SK-N-SH (cell line): ENCODE data around the gene DNAJC4. TPM values are rescaled to one million over a fixed set of nuclear protein-coding genes. Genes with fewer than 3 reads are reported as not detected.

Source experiments
- CTCF ChIA-PET: fragments of 300-600, 350-600 bp; formaldehyde crosslinking; extraction: SDS; loops from one replicate; lab custom pipeline; 2021; lab: Yijun Ruan, JAX
- POLR2A ChIA-PET: fragments of 350-600 bp; sonication (Branson Sonifier 250); formaldehyde crosslinking; extraction: SDS; loops from one replicate; lab custom pipeline; 2020; ENCODE audit warnings: antibody characterized with exemption, inconsistent platforms; lab: Yijun Ruan, JAX
- DNase-seq: peaks from one replicate; pipeline ENCODE4 v3.0.0; 2012
- H2AFZ ChIP-seq: fragments of 200-600 bp; sonication (generic); 2 replicates; pipeline ENCODE4 v1.8.1; 2016; ENCODE audit warnings: antibody characterized with exemption, mild to moderate bottlenecking, low read depth
- H3F3A ChIP-seq: fragments of 200-600 bp; sonication (generic); replicated peaks from 2 replicates; pipeline ENCODE3; 2016; ENCODE audit warnings: antibody characterized with exemption, mild to moderate bottlenecking; ENCODE audit not compliant: insufficient read depth
- H3K27ac ChIP-seq, 2 experiments: fragments of 200-500 bp in 1 of 2; fragments of 200-600 bp in 1 of 2; sonication (Bioruptor generic) in 1 of 2; sonication (generic), shearing (Covaris generic) in 1 of 2; 2 replicates each; pipeline versions ENCODE4 v1.5.1 to v1.6.1; 2014 to 2016; ENCODE audit warnings: low read depth in 2 of 2, inconsistent platforms in 1 of 2, low read length in 1 of 2, mild to moderate bottlenecking in 1 of 2, mixed read lengths in 1 of 2
- H3K27me3 ChIP-seq: fragments of 200-600 bp; sonication (generic), shearing (Covaris generic); 2 replicates; pipeline ENCODE4 v1.6.1; 2016; ENCODE audit warnings: mixed run types; ENCODE audit not compliant: insufficient read depth
- H3K36me3 ChIP-seq, 2 experiments: fragments of 200-500 bp in 1 of 2; fragments of 200-600 bp in 1 of 2; sonication (Bioruptor generic) in 1 of 2; sonication (generic) in 1 of 2; replicated peaks in 1 of 2; 2 replicates each; pipeline versions ENCODE3 to v1.5.1; 2014 to 2016; ENCODE audit warnings: low read length in 1 of 2, mild to moderate bottlenecking in 1 of 2; ENCODE audit not compliant: insufficient read depth in 2 of 2, control insufficient read depth in 1 of 2
- H3K4me1 ChIP-seq, 2 experiments: fragments of 200-500 bp in 1 of 2; fragments of 200-600 bp in 1 of 2; sonication (Bioruptor generic) in 1 of 2; sonication (generic), shearing (Covaris generic) in 1 of 2; 2 replicates each; pipeline versions ENCODE4 v1.5.1 to v1.6.1; 2014 to 2016; ENCODE audit warnings: low read depth in 1 of 2, low read length in 1 of 2, mixed run types in 1 of 2; ENCODE audit not compliant: insufficient read depth in 2 of 2, control insufficient read depth in 1 of 2
- H3K4me2 ChIP-seq: fragments of 200-600 bp; sonication (generic), shearing (Covaris generic); 2 replicates; pipeline ENCODE4 v1.6.1; 2017; ENCODE audit warnings: mixed run types
- H3K4me3 ChIP-seq, 2 experiments: fragments of 200-500 bp in 1 of 2; fragments of 200-600 bp in 1 of 2; sonication (Bioruptor generic) in 1 of 2; sonication (generic), shearing (Covaris generic) in 1 of 2; 2 replicates each; pipeline versions ENCODE4 v1.5.1 to v1.8.1; 2014 to 2016; ENCODE audit warnings: low read depth in 2 of 2, inconsistent platforms in 1 of 2, low read length in 1 of 2, mild to moderate bottlenecking in 1 of 2, mixed read lengths in 1 of 2, moderate library complexity in 1 of 2
- H3K79me2 ChIP-seq: fragments of 200-600 bp; sonication (generic); 2 replicates; pipeline ENCODE4 v1.8.1; 2017; ENCODE audit warnings: mild to moderate bottlenecking; ENCODE audit not compliant: insufficient read depth
- H3K9ac ChIP-seq: fragments of 200-600 bp; sonication (generic); 2 replicates; pipeline ENCODE4 v1.6.1; 2017; ENCODE audit warnings: mixed run types
- H3K9me2 ChIP-seq: fragments of 200-600 bp; sonication (generic); 2 replicates; pipeline ENCODE4 v1.6.1; 2017; ENCODE audit warnings: mixed run types
- H3K9me3 ChIP-seq: fragments of 200-600 bp; sonication (generic); 2 replicates; pipeline ENCODE4 v1.6.1; 2017; ENCODE audit warnings: mixed run types, mild to moderate bottlenecking, moderate library complexity
- H4K20me1 ChIP-seq: fragments of 200-600 bp; sonication (generic); 2 replicates; pipeline ENCODE4 v1.6.1; 2017; ENCODE audit warnings: mild to moderate bottlenecking, mixed run types; ENCODE audit not compliant: insufficient read depth
- CHD2 ChIP-seq: fragments of 150-350 bp; IDR thresholded peaks from 2 replicates; pipeline ENCODE4 v1.6.1; 2018; ENCODE audit warnings: low read length; ENCODE audit not compliant: partially characterized antibody
- ELF1 ChIP-seq: IDR thresholded peaks from 2 replicates; pipeline ENCODE4 v1.4.0; 2012
- EP300 ChIP-seq, 2 experiments: IDR thresholded peaks; 2 replicates each; pipeline versions ENCODE4 v1.4.0 to v1.6.1; 2012; ENCODE audit warnings: borderline replicate concordance in 1 of 2, low read depth in 1 of 2, low read length in 1 of 2
- FOSL2 ChIP-seq: IDR thresholded peaks from 2 replicates; pipeline ENCODE4 v1.4.0; 2012; ENCODE audit warnings: low read depth, mild to moderate bottlenecking, moderate library complexity, borderline replicate concordance
- FOXJ3 ChIP-seq: sonication (generic); formaldehyde crosslinking; IDR thresholded peaks from 2 replicates; pipeline ENCODE4 v1.5.1; 2020; ENCODE audit warnings: mild to moderate bottlenecking, missing genetic modification reagents
- FOXM1 ChIP-seq: IDR thresholded peaks from 2 replicates; pipeline ENCODE4 v1.4.0; 2012; ENCODE audit warnings: low read depth, mild to moderate bottlenecking
- IRF3 ChIP-seq: fragments of 150-350 bp; IDR thresholded peaks from 2 replicates; pipeline ENCODE4 v1.6.1; 2016; ENCODE audit warnings: mild to moderate bottlenecking, low read depth, low read length
- JUND ChIP-seq: IDR thresholded peaks from 2 replicates; pipeline ENCODE4 v1.4.0; 2012
- MAX ChIP-seq: IDR thresholded peaks from 2 replicates; pipeline ENCODE4 v1.4.0; 2012; ENCODE audit warnings: low read depth
- MXI1 ChIP-seq: IDR thresholded peaks from 2 replicates; pipeline ENCODE4 v1.6.1; 2012; ENCODE audit warnings: mild to moderate bottlenecking, low read depth, low read length, improper control_type of control experiment
- NFIC ChIP-seq: IDR thresholded peaks from 2 replicates; pipeline ENCODE4 v1.4.0; 2012; ENCODE audit warnings: borderline replicate concordance
- NRF1 ChIP-seq: IDR thresholded peaks from 2 replicates; pipeline ENCODE4 v1.6.1; 2012; ENCODE audit warnings: low read depth, mild to moderate bottlenecking, low read length
- POLR2AphosphoS5 ChIP-seq: IDR thresholded peaks from 2 replicates; pipeline ENCODE4 v1.6.1; 2012; ENCODE audit warnings: low read depth, low read length
- SMC3 ChIP-seq: IDR thresholded peaks from 2 replicates; pipeline ENCODE4 v1.6.1; 2012; ENCODE audit warnings: low read depth, low read length, improper control_type of control experiment
- TAF1 ChIP-seq: IDR thresholded peaks from 2 replicates; pipeline ENCODE4 v1.6.1; 2012; ENCODE audit warnings: low read depth, mild to moderate bottlenecking, low read length, moderate library complexity, borderline replicate concordance
- TCF12 ChIP-seq: IDR thresholded peaks from 2 replicates; pipeline ENCODE4 v1.4.0; 2012
- USF1 ChIP-seq: IDR thresholded peaks from 2 replicates; pipeline ENCODE4 v1.4.0; 2012; ENCODE audit warnings: low read depth, borderline replicate concordance
- YY1 ChIP-seq: IDR thresholded peaks from 2 replicates; pipeline ENCODE4 v1.4.0; 2012; ENCODE audit warnings: low read depth, mild to moderate bottlenecking
- ZBTB33 ChIP-seq: IDR thresholded peaks from 2 replicates; pipeline ENCODE4 v1.4.0; 2012; ENCODE audit warnings: low read depth, borderline replicate concordance
- WGBS: methylation state at CpG from one replicate; pipeline ENCODE4 v1.1.6; 2017; ENCODE audit warnings: low lambda C conversion rate; 5-methylcytosine and 5-hydroxymethylcytosine counted together
- polyA plus RNA-seq, 3 experiments: library from polyadenylated mRNA; depleted of rRNA; stranded (reverse); fragments of >200 nt; gene quantifications; 2 replicates each; pipeline ENCODE4 v1.2.3, GENCODE V29; 2012
- TF ChIP-seq, protein P1 (sequence below): IDR thresholded peaks from 2 replicates; pipeline ENCODE4; 2012

The DNAJC4 gene
- polyA plus RNA-seq, 1 of the 3 experiments (the other 2 are of a cell fraction), result 52.1 TPM

DNA sequence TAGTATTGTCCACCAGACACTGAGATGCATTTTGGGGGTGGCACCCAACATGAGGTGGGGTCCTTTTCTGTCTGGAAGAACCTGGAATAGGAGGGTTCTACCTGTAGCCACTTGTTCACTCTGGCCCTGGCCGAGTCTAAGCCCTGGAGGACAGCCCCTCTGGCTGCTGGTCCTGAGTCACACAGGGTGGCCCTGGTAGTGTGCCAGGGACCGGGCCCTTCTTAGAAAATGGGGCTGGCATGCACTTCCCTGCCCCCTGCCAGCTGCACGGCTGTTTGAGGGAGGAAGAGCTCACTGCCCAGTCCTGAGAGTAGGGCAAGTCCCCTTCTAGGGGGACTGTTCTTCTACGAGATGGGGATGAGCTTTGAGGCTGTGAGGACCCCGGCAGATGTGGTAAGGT, 23.1 kb downstream of the DNAJC4 start:
- no peak for DNase-seq
- Histone ChIP-seq H3K79me2 (peaks cover 30% of the 10 kb centered on the region), H3K4me2 (peak overlapping the region; percentile 96; the same call in 1 of the 2 replicates), H2AFZ (no peak overlapping the region), H3K27me3 (no peaks in the 10 kb centered on the region), H3K4me3 (no peak overlapping the region), H3F3A (peaks cover 3% of the 10 kb centered on the region), H3K9ac (no peak overlapping the region), H4K20me1 (peaks cover 14% of the 10 kb centered on the region), H3K27ac (no peak overlapping the region), H3K4me1 (peaks cover 10 to 25% of the 10 kb centered on the region in 2 experiments; a peak in 2 of 4 replicates), H3K36me3 (peaks cover 10 to 26% of the 10 kb centered on the region in 2 experiments), H3K9me3 (no peaks in the 10 kb centered on the region), H3K9me2 (no peaks in the 10 kb centered on the region)
- 100% methylated on average over 1 of the region's 5 CpGs for WGBS
- no peak for TF ChIP-seq IRF3
- TF ChIP-seq, protein P1, sequence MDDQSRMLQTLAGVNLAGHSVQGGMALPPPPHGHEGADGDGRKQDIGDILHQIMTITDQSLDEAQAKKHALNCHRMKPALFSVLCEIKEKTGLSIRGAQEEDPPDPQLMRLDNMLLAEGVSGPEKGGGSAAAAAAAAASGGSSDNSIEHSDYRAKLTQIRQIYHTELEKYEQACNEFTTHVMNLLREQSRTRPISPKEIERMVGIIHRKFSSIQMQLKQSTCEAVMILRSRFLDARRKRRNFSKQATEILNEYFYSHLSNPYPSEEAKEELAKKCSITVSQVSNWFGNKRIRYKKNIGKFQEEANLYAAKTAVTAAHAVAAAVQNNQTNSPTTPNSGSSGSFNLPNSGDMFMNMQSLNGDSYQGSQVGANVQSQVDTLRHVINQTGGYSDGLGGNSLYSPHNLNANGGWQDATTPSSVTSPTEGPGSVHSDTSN, result no peak
- no peak for TF ChIP-seq FOSL2
- no peak for TF ChIP-seq SMC3
- TF ChIP-seq TAF1, result no peak
- ChIA-PET POLR2A (no interaction called here), CTCF (interaction anchor here (1.5 to 1.6 kb wide), 2 partner anchors 9 to 10 kb away, joined by 4 to 15 read pairs; no protein-coding TSS in a partner anchor)

GRCh38 chr11:64254326-64254725, 24.0 kb downstream of the DNAJC4 start:
- ChIA-PET CTCF (interaction anchor here (1.3 to 1.6 kb wide), 3 partner anchors 10 to 13 kb away, joined by 4 to 15 read pairs (median 4); no protein-coding TSS in a partner anchor), POLR2A (no interaction called here)
- no peak for TF ChIP-seq EP300 (IDR thresholded peaks at IDR 0.05; ENCODE audit: borderline replicate concordance in 1 of 2, low read depth in 1 of 2, low read length in 1 of 2)
- no peak for TF ChIP-seq MXI1
- no peak for TF ChIP-seq SMC3
- TF ChIP-seq IRF3, result no peak
- TF ChIP-seq NFIC, result no peak
- TF ChIP-seq ELF1, result no peak
- no peak for TF ChIP-seq NRF1
- no peak for TF ChIP-seq ZBTB33
- no peak for TF ChIP-seq POLR2AphosphoS5
- TF ChIP-seq FOXJ3 (CRISPR knock-in tag), result no peak
- TF ChIP-seq TCF12, result no peak
- no peak for TF ChIP-seq YY1
- TF ChIP-seq MAX, result no peak
- TF ChIP-seq FOXM1, result no peak
- TF ChIP-seq JUND, result no peak
- no peak for TF ChIP-seq CHD2
- TF ChIP-seq, protein P1, result no peak
- no peak for TF ChIP-seq USF1

More at GRCh38 chr11:64254326-64254725, 24.0 kb downstream of the DNAJC4 start:
- Histone ChIP-seq H3K9me3 (no peaks in the 10 kb centered on the region), H3K4me3 (no peak overlapping the region), H3K36me3 (peaks cover 10 to 32% of the 10 kb centered on the region in 2 experiments), H3K27me3 (no peaks in the 10 kb centered on the region), H3K9me2 (no peaks in the 10 kb centered on the region), H4K20me1 (peaks cover 14% of the 10 kb centered on the region), H3K4me1 (peaks cover 10 to 25% of the 10 kb centered on the region in 2 experiments; a peak in 2 of 4 replicates), H2AFZ (no peak overlapping the region), H3K27ac (no peak overlapping the region), H3F3A (peaks cover 3% of the 10 kb centered on the region), H3K9ac (no peak overlapping the region), H3K79me2 (peaks cover 30% of the 10 kb centered on the region), H3K4me2 (no peak overlapping the region)
- no peak for DNase-seq
- no CpG with 5 or more reads among the region's 7 CpGs for WGBS
